HepG2 (cell line): ENCODE data around the gene ERBB3.

ENCODE experiments used
- CTCF ChIP-seq: sonication (generic); formaldehyde crosslinking; IDR thresholded peaks from 2 replicates; pipeline ENCODE4 v1.5.0; 2020; ENCODE audit warnings: mild to moderate bottlenecking, missing genetic modification reagents, moderate library complexity
- GATA4 ChIP-seq: sonication (generic); IDR thresholded peaks from 2 replicates; pipeline ENCODE4 v1.6.1; 2016; ENCODE audit warnings: antibody characterized with exemption, low read depth, borderline replicate concordance
- POLR2AphosphoS2 ChIP-seq: IDR thresholded peaks from 2 replicates; pipeline ENCODE4 v1.6.1; 2011; ENCODE audit warnings: low read depth, low read length, improper control_type of control experiment
- SRF ChIP-seq: IDR thresholded peaks from 2 replicates; pipeline ENCODE4 v1.6.1; 2011; ENCODE audit warnings: mild to moderate bottlenecking, low read depth, low read length, moderate library complexity
- SUZ12 ChIP-seq: fragments of 150-350 bp; IDR thresholded peaks from 2 replicates; pipeline ENCODE4 v1.6.1; 2014; ENCODE audit warnings: low read depth, low read length
- TBP ChIP-seq: sonication (generic); formaldehyde crosslinking; IDR thresholded peaks from 2 replicates; pipeline ENCODE4 v1.5.0; 2020; ENCODE audit warnings: missing genetic modification reagents
- ZNF292 ChIP-seq: sonication (generic); formaldehyde crosslinking; IDR thresholded peaks from 2 replicates; pipeline ENCODE4 v1.8.1; 2022; ENCODE audit warnings: mild to moderate bottlenecking, low read depth, missing genetic modification reagents, borderline replicate concordance
- ZNF407 ChIP-seq: sonication (generic); formaldehyde crosslinking; IDR thresholded peaks from one replicate; pipeline ENCODE4 v1.5.1; 2020; ENCODE audit warnings: mild to moderate bottlenecking, missing genetic modification reagents; ENCODE audit errors: not compliant biosample characterization
- TF ChIP-seq, protein P1 (sequence below): sonication (generic); formaldehyde crosslinking; IDR thresholded peaks from 2 replicates; pipeline ENCODE4 v1.8.1; 2023; ENCODE audit warnings: missing genetic modification reagents, inconsistent platforms, borderline replicate concordance

DNA sequence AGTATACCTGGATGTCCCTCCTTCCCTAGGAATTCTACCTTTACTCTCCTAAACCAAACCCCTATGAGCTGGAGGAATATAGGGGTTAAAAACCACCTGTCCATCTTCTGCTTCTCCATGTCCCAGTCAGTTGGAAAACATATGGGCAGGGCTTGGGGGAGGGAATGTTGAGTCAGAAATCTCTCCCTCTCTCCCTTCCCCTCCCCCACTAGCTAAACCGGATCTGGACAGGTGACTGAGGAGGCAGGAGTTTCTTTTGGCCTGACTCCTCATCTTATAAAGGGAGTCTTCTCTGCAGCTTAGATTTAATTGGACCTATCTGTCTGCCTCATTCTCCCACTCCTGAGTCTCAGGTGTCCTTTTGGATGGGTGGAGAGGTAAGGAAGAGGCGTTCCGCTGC is 6.1 kb downstream of the ERBB3 start:
- no peak for TF ChIP-seq TBP (CRISPR knock-in tag)
- no peak for TF ChIP-seq POLR2AphosphoS2
- TF ChIP-seq, protein P1, sequence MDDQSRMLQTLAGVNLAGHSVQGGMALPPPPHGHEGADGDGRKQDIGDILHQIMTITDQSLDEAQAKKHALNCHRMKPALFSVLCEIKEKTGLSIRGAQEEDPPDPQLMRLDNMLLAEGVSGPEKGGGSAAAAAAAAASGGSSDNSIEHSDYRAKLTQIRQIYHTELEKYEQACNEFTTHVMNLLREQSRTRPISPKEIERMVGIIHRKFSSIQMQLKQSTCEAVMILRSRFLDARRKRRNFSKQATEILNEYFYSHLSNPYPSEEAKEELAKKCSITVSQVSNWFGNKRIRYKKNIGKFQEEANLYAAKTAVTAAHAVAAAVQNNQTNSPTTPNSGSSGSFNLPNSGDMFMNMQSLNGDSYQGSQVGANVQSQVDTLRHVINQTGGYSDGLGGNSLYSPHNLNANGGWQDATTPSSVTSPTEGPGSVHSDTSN (CRISPR knock-in tag): no peak
- TF ChIP-seq GATA4: no peak
- TF ChIP-seq CTCF (CRISPR knock-in tag): no peak
- TF ChIP-seq SUZ12: no peak
- no peak for TF ChIP-seq SRF
- TF ChIP-seq ZNF407 (CRISPR knock-in tag): no peak
- no peak for TF ChIP-seq ZNF292 (CRISPR knock-in tag)
